Epithelial cell of proximal tubule (primary cell): ENCODE results near the gene PPY. TPM values are rescaled to one million over a fixed set of nuclear protein-coding genes. Genes with fewer than 3 reads are reported as not detected.
"Not testable (repeated sequence)": the region's sequence is repeated elsewhere in the genome, so short reads cannot be mapped to it uniquely, and the experiment has no call there.

ENCODE experiments used
- DNase-seq: peaks from one replicate; pipeline ENCODE4 v3.0.0-alpha.2; 2011; ENCODE audit warnings: low read depth
- H3K4me3 ChIP-seq: 2 replicates; pipeline ENCODE4 v1.5.1; 2011; ENCODE audit warnings: low read depth, mild to moderate bottlenecking, low read length
- total RNA-seq: library from RNA; depleted of rRNA; stranded (reverse); fragments of >200 nt; gene quantifications from 2 replicates; pipeline ENCODE4 v1.2.3, GENCODE V29; 2015
- TF ChIP-seq, protein P1 (sequence below): conservative IDR thresholded peaks from 2 replicates; pipeline ENCODE4 v1.5.1; 2012; ENCODE audit warnings: low read depth, mild to moderate bottlenecking, low read length

PPY gene
- total RNA-seq, 1 donor from 2014 or later, result not detected

DNA sequence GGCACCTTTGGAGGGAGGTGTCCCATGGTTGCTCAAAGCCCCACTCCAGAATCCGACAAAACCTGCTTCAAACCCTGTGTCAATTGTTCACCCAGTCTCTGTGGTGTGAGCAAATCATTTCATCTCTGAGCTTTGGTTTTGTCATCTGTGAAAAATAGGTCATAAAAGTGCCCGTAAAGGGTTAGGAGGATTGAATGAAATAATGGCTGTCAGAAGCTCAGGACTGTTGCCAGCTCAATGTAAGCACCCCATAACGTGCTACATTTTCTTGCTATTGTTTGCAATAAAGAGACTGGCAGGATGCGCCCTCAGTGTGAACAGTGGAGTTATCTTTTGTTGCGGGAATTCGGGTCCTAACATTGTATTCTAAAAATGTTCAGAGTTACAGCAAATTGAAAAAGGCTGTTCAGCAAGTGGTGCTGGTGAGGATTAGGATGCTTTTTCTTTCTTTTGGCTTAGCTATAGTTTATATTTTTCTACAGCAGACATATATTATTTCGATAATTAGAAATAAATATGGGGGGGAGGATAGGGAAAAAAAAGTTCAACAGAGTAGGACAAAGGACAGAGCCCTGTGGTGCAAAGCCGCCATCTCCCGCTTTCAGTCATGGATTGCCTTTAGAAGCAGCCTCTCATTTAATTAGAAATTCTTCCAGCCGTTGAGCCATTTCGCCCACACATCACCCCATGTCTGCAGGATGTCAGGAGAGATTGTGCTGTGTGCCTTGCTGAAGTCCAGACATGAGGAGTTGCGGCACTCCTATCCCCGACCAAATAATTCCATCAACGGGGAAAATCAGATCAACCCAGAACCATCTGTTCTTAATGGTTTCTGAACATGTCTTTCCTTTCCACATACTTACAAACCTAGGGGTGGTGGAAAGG, 32.3 kb upstream of the PPY start:
- TF ChIP-seq, protein P1, sequence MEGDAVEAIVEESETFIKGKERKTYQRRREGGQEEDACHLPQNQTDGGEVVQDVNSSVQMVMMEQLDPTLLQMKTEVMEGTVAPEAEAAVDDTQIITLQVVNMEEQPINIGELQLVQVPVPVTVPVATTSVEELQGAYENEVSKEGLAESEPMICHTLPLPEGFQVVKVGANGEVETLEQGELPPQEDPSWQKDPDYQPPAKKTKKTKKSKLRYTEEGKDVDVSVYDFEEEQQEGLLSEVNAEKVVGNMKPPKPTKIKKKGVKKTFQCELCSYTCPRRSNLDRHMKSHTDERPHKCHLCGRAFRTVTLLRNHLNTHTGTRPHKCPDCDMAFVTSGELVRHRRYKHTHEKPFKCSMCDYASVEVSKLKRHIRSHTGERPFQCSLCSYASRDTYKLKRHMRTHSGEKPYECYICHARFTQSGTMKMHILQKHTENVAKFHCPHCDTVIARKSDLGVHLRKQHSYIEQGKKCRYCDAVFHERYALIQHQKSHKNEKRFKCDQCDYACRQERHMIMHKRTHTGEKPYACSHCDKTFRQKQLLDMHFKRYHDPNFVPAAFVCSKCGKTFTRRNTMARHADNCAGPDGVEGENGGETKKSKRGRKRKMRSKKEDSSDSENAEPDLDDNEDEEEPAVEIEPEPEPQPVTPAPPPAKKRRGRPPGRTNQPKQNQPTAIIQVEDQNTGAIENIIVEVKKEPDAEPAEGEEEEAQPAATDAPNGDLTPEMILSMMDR, result no peak
- no peak overlapping the region for H3K4me3 ChIP-seq
- DNase-seq, result no peak

DNA sequence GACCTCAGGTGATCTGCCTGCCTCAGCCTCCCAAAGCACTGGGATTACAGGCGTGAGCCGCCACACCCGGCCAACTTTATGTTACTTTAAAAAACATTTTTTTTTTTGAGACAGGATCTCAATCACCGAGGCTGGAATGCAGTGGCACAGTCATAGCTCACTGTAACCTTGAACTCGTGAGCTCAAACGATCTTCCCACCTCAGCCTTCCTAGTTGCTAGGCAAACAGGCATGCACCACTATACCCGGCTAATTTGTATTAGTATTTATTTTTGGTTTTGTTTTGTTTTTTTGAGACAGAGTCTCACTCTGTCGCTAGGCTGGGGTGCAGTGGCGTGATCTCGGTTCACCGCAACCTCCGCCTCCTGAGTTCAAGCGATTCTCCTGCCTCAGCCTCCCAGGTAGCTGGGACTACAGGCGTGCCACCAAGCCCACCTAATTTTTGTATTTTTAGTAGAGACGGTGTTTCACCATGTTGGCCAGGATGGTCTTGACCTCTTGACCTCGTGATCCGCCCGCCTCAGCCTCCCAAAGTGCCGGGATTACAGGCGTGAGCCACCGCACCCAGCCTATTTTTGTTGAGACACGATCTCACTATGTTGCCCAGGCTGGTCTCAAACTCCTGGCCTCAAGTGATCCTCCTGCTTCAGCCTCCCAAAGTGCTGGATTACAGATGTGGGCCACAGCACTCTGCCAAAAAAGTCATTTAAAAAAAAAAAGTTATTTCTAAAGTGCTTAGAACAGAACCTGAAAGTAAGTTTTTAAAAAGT, 30.4 kb upstream of the PPY start:
- not testable (repeated sequence) for H3K4me3 ChIP-seq, DNase-seq

DNA sequence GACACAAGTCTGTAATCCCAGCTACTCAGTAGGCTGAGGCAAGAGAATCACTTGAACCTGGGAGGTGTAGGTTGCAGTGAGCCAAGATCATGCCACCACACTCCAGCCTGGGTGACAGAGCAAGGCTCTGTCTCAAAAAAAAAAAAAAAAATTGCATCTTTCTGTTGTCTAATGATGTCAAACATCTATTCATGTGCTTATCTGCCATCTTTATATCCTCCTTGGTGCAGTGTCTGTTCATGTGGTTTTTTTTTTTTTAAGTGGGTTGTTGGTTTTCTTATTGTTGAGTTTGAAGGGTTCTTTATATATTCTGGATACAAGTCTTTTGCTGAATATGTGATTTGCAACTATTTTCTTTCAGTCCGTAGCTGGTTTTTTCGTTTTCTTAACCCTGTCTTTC, 29.2 kb upstream of the PPY start:
- not testable (repeated sequence) for H3K4me3 ChIP-seq, DNase-seq

DNA sequence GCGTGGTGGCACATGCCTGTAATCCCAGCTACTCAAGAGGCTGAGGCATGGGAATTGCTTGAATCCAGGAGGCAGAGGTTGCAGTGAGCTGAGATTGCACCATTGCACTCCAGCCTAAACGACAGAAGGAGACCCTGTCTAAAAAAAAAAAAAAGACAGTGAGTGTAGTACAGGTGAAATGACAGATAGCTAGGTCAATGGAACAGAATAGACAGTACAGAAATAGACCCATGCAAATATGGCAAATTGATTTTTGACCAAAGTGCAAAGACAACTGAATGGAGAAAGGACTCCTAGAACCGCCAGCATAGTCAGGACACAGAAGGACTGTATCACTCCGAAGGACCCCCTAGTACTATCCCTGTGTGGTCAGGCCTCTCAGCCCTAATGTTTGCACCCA, 28.1 kb upstream of the PPY start:
- H3K4me3 ChIP-seq, result no peak overlapping the region
- TF ChIP-seq, protein P1, result no peak
- no peak for DNase-seq

DNA sequence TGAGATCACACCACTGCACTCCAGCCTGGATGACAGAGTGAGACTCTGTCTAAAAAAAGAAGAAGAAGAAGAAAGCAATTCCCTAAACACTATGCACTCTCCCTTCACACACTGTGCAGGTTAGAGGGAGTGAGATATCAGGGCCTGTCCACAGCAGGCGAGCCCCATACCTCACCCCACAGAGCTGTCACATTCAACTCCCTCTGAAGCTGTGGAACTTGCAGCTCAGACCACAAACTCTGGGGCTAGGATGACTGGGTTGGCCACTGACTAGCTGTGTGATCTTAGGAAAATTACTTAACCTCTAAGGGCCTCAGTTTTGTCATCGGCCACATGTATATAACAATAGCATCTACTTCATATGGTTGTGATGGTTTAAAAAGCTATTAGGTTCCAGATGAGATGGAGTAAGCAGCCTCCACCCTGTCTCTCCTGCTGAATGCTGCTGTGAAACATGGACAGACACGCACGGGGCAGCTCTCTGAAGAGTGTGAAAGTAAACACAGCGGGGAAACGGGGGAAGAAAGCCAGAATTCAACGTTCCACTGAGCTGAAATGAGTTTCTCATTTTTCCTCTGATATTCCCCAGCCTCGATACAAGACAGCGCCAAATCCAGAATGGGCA, 25.1 kb upstream of the PPY start:
- no peak for DNase-seq
- TF ChIP-seq, protein P1, result no peak
- no peak overlapping the region for H3K4me3 ChIP-seq

DNA sequence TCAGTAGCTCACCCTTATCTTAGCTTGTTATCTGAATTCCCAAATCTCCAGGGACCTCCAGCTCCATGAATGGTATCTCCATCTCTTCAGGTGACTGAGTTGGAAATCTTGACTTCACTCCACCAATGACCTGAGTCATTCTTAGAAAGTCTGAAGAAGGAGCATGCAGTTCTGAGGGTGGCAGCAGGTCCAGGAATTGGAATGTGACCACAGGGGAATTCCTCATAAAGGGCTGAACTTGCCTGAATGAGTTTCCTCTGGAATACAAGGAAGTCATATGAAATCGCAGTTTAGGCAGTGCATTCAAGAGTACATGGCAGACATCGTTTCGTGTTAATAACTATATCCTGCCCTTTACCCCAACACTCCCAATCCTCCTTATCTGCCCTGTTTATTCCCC, 24.0 kb upstream of the PPY start:
- TF ChIP-seq, protein P1, result no peak
- peak; percentile 36 for DNase-seq
- H3K4me3 ChIP-seq, result no peak overlapping the region

DNA sequence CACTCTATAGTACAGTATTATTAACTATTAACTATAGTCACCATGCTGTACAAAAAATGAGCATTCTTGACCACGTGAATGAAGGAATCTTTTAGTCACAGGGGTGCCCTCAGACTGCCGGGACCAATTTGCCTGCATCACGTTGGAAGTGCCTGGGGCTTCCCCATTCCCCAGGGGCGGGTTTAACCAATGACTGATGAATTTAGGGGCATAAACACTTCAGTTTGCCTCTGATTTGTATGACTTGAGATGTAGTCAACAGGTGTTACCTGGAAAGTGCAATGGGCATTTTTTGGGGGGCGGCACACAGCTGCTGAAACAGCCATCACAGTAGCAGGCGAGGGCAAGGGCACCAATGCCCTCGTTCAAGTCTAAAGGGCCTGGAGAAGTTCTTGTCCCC, 20.2 kb upstream of the PPY start:
- no peak for DNase-seq
- TF ChIP-seq, protein P1, result no peak
- H3K4me3 ChIP-seq, result no peak overlapping the region
